AG09309 (cell line): ENCODE results near the gene TFDP1.
A peak's percentile ranks its signal among the peaks of the same experiment; 100 is the strongest.
"Not testable (repeated sequence)": the region's sequence is repeated elsewhere in the genome, so short reads cannot be mapped to it uniquely, and the experiment has no call there.

Experiments used
- DNase-seq: peaks from one replicate; pipeline ENCODE4 v3.0.0-alpha.2; 2010; ENCODE audit warnings: low read depth
- H3K4me3 ChIP-seq: 2 replicates; pipeline ENCODE4 v1.5.1; 2011; ENCODE audit warnings: mild to moderate bottlenecking, low read depth, low read length, moderate library complexity; ENCODE audit not compliant: control insufficient read depth
- TF ChIP-seq, protein P1 (sequence below): IDR thresholded peaks from 2 replicates; pipeline ENCODE4 v1.5.1; 2011; ENCODE audit warnings: mild to moderate bottlenecking, low read depth, low read length, inconsistent platforms; ENCODE audit not compliant: insufficient read depth, control insufficient read depth; ENCODE audit errors: missing control alignments

TFDP1 gene

DNA sequence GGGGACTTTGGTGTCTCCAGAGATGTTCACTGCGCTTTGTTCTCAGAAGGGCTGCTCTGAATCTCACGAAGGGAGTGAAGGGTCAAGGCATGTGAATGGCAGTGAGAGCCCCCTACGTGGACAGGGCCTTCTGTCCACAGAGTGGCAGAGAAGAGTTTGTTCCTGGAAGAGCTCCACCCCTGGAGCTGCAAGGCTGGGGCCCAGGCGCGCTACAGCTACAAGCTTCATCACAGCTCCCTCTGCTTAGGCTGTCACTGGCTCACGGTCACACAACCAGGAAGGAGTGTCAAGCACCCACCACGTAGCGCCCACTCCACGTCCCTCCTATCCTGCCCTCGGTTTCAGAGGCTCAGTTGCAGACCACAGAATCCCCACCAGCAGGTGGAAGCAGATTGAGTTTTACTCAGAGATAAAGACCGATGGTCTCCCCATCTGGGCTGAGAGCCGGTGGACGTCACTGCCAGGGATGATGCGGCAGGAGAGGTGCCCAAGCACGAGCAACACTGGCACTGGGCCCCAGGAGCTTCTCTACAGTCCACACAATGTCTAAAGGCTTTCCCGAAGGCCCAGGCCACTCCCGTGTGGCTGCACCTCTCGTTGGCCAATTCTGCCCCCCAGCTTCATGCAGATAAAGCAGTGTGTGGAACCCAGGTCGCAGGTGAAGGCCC, 23.0 kb upstream of the TFDP1 start:
- H3K4me3 ChIP-seq: no peak overlapping the region
- no peak for DNase-seq
- TF ChIP-seq, protein P1, sequence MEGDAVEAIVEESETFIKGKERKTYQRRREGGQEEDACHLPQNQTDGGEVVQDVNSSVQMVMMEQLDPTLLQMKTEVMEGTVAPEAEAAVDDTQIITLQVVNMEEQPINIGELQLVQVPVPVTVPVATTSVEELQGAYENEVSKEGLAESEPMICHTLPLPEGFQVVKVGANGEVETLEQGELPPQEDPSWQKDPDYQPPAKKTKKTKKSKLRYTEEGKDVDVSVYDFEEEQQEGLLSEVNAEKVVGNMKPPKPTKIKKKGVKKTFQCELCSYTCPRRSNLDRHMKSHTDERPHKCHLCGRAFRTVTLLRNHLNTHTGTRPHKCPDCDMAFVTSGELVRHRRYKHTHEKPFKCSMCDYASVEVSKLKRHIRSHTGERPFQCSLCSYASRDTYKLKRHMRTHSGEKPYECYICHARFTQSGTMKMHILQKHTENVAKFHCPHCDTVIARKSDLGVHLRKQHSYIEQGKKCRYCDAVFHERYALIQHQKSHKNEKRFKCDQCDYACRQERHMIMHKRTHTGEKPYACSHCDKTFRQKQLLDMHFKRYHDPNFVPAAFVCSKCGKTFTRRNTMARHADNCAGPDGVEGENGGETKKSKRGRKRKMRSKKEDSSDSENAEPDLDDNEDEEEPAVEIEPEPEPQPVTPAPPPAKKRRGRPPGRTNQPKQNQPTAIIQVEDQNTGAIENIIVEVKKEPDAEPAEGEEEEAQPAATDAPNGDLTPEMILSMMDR: no peak

DNA sequence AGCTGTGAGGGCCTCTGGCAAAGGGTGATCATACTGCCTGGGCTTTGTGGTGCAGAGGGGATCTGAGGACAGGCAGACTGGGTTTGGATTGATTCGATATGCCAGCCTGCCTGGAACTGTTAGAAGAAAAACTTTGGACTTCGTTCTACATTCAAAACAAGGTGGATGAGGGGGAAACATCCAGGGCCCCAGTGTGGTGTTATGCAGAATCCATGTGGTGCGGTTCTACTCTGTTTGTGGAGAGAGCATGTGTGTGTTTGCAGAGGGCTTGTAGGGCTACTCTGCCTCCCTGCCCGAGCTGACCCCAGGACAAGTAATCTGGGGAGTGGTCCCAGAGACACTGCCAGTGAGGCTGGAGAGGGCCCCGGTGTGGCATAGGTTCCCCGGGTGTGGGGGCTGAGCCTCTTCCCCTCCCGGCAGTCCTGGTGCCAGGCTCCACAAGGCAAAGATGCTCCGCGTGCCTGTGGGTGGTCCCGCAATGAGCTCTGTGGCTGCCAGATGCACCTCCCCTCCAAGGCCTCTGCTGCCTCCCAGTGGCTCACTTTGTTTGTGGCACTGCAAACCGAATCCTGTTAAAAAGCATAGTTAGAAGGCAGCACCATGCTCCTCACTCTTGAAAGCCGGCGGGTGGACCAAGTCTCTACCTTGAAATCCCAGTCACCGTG, 22.3 kb upstream of the TFDP1 start:
- no peak overlapping the region for H3K4me3 ChIP-seq
- TF ChIP-seq, protein P1: peak; percentile 92
- peak; percentile 17 for DNase-seq

DNA sequence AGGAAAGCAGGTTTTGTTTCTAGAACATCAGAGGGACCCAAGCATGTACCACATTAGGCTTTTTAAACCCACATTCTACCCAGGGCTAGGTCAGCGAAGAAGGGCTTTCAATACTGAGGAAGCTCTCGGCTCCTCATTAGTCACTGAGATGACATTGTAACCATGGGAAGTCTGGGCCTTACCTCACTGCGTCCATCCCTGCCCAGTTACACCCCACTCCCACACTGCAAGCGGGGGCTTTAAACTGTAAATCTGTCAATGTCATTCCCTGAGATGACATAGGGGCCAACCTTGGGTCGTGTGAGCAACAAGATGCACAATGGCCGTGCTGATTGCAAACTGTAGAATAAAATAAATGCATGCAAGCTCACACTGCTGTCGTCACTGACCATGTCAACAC, 21.7 kb upstream of the TFDP1 start:
- no peak overlapping the region for H3K4me3 ChIP-seq
- TF ChIP-seq, protein P1: no peak

DNA sequence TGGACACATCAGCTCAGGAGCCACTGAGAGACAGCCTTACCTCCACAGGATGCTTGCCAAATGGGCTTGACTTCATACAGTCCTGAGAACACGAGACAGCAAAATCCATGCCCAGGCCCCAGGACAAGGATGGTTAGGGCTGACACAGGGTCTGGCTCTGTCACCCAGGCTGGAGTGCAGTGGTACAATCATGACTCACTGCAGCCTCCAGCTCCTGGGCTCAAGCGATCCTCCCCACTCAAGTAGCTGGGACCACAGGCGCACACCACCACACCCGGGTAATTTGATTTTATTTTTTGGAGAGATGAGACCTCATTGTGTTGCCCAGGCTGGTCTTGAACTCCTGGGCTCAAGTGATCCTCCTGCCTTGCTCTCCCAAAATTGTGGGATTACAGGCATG, 21.0 kb upstream of the TFDP1 start:
- not testable (repeated sequence) for H3K4me3 ChIP-seq, DNase-seq

More for the DNA sequence above, 21.7 kb upstream of the TFDP1 start:
- DNase-seq: no peak

DNA sequence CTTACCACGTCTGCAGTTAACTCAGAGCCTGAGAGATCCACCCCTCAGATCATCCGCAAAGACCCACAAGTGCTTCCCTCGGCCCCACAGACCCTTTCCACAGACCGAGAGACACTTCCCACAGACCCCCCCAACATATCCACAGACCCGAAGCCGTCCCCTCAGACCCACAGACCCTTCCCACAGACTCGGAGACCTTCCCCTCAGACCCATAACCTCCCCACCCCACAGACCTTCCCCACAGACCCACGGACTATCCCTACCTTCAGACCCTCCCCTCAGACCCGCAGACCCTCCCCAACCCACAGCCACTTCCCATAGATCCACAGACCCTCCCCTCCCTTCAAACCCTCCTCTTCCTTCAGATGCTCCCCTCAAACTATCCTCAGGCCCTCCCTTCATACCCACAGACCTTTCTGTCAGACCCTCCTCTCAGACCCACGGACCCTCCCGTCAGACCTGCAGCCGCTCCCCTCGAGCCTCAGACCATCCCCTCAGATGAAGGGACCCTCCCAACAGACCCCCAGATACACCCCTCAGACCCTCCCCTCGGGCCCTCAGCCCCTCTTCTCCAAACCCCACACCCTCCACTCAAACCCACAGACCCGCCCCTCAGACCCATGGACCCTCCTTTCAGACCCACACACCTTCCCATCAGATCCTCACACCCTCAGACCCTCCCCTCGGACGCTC, 20.1 kb upstream of the TFDP1 start:
- no peak for DNase-seq
- TF ChIP-seq, protein P1: no peak

DNA sequence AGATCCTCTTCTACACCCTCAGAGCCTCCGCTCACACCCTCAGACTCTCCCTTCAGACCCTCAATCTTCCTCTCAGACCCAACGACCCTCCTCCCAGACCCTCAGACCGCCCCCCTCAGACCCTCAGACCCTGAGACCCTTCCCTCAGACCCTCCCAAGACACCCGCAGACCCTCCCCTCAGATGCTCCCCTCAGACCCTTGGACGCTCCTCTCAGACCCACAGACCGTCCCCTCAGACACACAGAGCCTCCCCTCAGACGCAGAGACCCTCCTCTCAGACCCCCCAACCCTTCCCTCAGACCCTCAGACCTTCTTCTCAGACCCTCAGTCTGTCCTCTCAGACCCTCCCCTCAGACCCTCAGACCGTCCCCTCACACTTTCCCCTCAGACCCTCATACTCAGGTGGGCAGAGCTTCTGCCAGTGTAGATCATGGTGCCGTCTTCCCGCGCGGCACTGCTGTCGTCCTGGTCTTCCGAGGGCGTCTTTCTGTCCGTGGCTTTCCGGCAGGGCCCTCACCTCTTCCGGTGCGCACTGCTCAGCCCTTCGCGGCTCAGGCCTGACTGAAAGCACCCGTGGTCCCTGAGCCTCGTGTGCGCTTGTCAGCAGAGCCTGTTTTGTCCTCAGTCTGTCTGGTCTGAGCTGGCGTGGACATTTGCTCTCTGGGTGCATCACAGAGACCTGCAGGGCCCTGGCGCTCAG, 18.9 kb upstream of the TFDP1 start:
- H3K4me3 ChIP-seq: no peak overlapping the region
- TF ChIP-seq, protein P1: no peak
- no peak for DNase-seq

More for the DNA sequence above, 20.1 kb upstream of the TFDP1 start:
- no peak overlapping the region for H3K4me3 ChIP-seq
